PC-9 (cell line): ENCODE measurements around the gene UNC13C.

Experiments used
- CTCF ChIP-seq: fragments of 200-600 bp; sonication (generic); conservative IDR thresholded peaks from 2 replicates; pipeline ENCODE4 v1.6.1; 2017; ENCODE audit warnings: mixed run types, antibody characterized with exemption, mild to moderate bottlenecking, moderate library complexity
- EZH2 ChIP-seq: fragments of 200-600 bp; sonication (generic); IDR thresholded peaks from 2 replicates; pipeline ENCODE4 v1.8.0; 2017; ENCODE audit warnings: antibody characterized with exemption, low read depth

- TF ChIP-seq CTCF (no peak), EZH2 (no peak)
These were observed 504.0 kb downstream of the UNC13C start for GRCh38 chr15:54482251-54482650.
